Dedifferentiated amniotic fluid mesenchymal stem cell (primary cell): ENCODE measurements around the gene PAGE5.

Experiments used
- DNase-seq: peaks from one replicate; pipeline ENCODE4 v3.0.0-alpha.2; 2016; ENCODE audit errors: extremely low spot score

Gene PAGE5

DNA sequence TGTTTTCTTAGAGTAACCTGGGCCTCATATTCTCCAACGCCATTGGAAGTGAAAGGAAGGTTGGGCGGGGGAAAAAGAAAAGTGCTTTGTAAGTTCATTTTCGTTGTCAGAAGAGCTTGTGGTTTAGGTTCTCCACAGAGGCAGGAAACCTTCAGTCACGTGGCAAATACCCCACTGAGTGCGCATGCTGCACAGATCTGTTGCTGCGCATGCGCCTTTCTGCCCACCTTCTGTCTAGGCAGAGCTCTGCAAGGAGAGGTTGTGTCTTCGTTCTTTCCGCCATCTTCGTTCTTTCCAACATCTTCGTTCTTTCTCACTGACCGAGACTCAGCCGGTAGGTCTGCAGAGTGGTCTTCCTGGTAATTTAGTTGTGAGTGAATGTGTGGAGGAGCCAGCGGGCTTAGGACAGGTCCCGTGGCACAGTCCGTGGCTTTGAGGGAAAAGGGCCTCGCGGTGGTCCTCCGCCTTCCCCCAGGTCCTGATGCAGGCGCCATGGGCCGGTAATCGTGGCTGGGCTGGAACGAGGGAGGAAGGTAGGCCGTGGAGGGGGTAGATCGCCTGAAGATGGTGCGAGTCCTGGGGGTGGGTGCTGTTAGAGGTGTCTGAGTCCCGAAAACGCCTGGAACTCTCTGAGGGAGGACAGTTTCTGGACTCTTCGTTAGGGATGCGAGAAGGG lies at the start of gene PAGE5:
PAGE5 (plus strand) TSS at position 228 of the 676 bp plus-strand sequence. CDS start 1,037 bp downstream, outside the sequence.
- DNase-seq, result no peak

- DNase-seq, result no peak
Observed at GRCh38 chrX:55187281-55187680, 32.9 kb upstream of the PAGE5 start.

- no peak for DNase-seq
Observed at GRCh38 chrX:55196688-55197087, 23.5 kb upstream of the PAGE5 start.

DNA sequence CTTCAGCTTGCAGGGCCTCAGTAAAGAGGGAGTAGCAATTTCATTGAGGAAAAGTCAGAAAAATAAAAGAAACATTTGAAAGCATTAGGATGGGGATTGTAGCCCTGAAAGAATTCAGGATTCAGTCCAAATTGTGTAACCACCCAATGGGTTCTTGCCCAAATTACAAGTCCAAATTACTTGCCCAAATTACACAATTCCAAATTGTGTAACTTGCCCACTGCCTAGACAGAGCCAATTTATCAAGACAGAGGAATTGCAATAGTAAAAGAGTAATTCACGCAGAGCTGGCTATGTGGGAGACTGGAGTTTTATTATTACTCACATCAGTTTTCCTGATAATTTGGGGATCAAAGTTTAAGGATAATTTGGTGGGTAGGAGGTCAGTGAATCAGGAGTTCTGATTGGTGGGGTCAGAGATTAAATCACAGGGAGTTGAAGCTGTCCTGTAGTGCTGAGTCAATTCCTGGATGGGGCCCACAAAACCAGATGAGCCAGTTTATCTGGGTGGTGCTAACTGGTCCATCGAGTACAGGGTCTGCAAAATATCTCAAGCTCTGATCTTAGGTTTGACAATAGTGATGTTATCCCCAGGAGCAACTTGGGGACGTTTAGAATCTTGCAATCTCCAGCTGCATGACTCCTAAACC lies 18.1 kb upstream of the PAGE5 start:
- DNase-seq, result no peak

DNA sequence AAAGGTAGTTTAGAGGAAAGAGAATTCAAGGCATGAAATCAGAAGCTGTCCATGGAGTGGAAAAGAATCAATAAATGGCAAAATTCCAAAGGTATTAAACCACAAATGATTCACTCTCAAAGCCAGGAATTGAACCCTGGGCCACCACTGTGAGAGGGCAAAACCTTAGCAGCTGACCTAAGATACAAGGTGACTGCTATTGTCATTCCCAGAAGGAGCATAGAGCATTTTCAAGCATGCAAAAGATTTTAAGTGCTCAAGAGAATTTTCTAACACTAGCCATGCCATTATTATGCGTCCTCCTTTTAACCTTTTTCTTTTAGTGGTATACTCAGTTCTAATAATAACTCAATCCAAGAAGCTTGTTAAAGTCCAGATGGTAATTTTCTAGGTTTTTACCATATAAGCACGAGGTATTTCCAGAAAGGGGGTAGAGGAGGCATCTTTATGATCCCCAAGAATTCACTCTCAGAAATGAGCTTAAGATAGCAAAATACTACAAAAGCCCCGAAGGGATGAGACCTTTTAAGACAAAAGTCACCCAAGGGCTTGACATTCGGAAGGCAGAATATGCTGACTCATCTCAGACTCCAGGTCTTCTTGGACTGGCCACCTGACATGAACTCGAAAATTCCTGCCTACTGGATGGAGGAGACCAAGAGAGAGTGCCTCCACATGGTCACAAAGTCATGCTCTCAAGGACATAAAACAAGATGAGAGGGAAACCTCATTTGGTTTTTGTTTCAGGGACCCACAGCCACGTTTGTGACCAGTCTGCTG lies 13.8 kb upstream of the PAGE5 start:
- no peak for DNase-seq

- no peak for DNase-seq
Observed at GRCh38 chrX:55210931-55211677, 9.0 kb upstream of the PAGE5 start.

DNA sequence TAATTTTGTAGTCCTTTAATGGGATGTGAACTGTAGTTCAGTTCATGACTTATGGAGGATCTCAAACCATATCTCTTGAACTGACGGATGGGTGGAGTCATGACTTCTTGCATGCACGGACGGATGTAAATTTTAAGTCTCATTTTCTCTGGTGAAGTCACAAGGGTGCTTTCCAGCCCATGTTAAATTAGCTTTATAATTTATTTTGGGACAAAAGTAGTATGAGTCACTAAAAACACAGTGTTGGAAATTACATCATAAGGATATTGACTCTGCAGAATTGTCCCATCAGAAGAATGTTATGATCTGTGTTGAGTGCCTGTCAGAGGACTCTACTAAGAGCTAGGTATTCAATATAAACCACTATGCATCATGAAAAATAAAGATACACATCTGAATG lies 6.8 kb upstream of the PAGE5 start:
- DNase-seq, result no peak

GRCh38 chrX:55240788-55241340 lies 20.7 kb downstream of the PAGE5 start:
- DNase-seq, result no peak

GRCh38 chrX:55253528-55253927 lies 33.4 kb downstream of the PAGE5 start:
- no peak for DNase-seq

DNA sequence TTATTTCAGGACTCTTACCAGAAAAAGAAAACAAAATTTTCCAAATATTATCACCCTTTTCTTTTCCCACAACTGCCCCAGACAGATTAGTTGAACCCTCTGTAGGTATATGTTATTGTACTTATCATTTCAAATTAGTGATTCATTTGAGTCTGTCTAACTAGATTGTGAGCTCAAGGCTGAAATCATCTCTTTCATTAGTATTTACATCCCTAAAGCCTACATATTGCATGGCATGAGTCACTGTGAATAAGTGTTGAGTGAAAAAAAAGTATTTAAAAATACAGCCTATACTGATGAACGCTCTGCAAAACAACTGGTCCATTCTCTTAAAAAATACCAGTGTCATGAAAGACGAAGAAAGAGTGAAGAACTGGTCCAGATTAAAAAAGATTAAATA lies 40.7 kb downstream of the PAGE5 start:
- DNase-seq, result no peak

- no peak for DNase-seq
Observed at GRCh38 chrX:55264816-55265215, 44.7 kb downstream of the PAGE5 start, which contains the start of gene PAGE3. Gene PAGE3, minus strand, starts transcription at chrX:55264916. Its CDS starts 1,013 bp downstream, at chrX:55263903.
